Measurements from ENCODE around the gene MGAT3. TPM values are rescaled to one million over a fixed set of nuclear protein-coding genes. Genes with fewer than 3 reads are reported as not detected.
A peak's percentile ranks its signal among the peaks of the same experiment; 100 is the strongest.

MGAT3 gene
- total RNA-seq, 1 donor from 2014 or later = 3.2 TPM

DNA sequence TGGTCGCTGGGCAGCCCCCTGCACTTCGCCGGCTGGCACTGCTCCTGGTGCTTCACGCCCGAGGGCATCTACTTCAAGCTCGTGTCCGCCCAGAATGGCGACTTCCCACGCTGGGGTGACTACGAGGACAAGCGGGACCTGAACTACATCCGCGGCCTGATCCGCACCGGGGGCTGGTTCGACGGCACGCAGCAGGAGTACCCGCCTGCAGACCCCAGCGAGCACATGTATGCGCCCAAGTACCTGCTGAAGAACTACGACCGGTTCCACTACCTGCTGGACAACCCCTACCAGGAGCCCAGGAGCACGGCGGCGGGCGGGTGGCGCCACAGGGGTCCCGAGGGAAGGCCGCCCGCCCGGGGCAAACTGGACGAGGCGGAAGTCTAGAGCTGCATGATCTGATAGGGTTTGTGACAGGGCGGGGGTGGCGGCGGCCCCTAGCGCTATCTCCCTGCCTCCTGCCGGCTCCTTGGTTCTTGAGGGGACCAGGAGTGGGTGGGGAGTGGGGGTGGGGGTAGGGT, 31.8 kb downstream of the MGAT3 start:
- H3K9me3 ChIP-seq (replicated peaks) = no peaks in the 10 kb centered on the region
- intact Hi-C loops (cut with micrococcal nuclease) = no loop called here
- TF ChIP-seq, protein P1, sequence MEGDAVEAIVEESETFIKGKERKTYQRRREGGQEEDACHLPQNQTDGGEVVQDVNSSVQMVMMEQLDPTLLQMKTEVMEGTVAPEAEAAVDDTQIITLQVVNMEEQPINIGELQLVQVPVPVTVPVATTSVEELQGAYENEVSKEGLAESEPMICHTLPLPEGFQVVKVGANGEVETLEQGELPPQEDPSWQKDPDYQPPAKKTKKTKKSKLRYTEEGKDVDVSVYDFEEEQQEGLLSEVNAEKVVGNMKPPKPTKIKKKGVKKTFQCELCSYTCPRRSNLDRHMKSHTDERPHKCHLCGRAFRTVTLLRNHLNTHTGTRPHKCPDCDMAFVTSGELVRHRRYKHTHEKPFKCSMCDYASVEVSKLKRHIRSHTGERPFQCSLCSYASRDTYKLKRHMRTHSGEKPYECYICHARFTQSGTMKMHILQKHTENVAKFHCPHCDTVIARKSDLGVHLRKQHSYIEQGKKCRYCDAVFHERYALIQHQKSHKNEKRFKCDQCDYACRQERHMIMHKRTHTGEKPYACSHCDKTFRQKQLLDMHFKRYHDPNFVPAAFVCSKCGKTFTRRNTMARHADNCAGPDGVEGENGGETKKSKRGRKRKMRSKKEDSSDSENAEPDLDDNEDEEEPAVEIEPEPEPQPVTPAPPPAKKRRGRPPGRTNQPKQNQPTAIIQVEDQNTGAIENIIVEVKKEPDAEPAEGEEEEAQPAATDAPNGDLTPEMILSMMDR (IDR thresholded peaks at IDR 0.05; ENCODE audit: borderline replicate concordance) = no peak
- H3K4me1 ChIP-seq = peaks cover 20% of the 10 kb centered on the region
- H3K36me3 ChIP-seq = peaks cover 10% of the 10 kb centered on the region
- H3K27me3 ChIP-seq (ENCODE audit: low read depth) = no peaks in the 10 kb centered on the region
- DNase-seq = no peak
- H3K4me3 ChIP-seq = no peak overlapping the region
- H3K27ac ChIP-seq (replicated peaks) = no peak overlapping the region

DNA sequence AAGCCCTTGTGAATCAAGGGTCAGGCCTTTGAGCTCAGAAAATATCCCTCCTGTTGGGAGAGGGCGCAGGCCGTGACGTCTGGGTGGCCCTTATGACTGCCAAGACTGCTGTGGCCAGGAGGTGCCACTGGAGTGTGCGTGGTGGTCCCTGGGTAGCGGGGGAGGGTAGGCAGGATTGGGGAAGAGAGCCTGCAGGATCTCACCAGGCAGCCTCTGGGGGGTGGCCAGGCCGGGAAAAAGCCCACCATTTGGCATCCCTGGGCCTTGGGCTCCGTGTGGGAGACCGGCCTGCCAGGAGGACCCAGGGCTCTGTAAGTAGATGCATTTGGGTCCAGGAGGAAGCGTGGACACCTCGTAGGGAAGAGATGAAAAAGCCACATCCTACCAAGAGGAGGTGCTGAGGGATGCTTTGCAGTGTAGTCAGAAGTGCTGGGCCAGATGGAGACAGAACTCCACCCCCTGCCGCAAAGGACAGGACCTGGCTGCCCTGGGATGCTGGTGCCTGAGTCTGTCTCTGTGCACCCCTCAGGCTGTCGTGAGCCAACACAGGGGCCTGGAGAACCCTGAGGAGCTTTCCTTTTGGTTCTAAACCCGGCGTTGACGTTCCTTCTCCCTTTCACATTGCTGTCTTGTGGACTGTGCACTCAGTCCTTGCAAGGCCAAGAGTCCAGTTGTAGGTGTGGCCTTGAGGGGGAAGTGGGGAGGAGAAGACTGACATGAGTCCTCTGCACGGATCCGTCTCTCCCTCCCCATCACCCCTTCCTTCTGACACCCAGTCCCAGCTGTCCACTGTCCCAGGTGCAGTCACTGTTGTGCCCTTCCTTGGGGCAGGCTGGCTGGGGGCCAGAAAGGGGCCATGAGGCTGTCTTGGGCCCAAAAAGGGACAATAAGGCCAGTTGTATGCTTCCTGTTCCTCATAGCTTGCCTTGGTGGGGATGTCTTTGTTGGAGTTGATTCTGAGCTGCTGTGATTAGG, 32.6 kb downstream of the MGAT3 start:
- no peaks in the 10 kb centered on the region for H3K9me3 ChIP-seq (replicated peaks)
- no peak overlapping the region for H3K27ac ChIP-seq (replicated peaks)
- TF ChIP-seq, protein P1 (IDR thresholded peaks at IDR 0.05; ENCODE audit: borderline replicate concordance) = no peak
- H3K27me3 ChIP-seq (ENCODE audit: low read depth) = no peaks in the 10 kb centered on the region
- H3K36me3 ChIP-seq = peaks cover 10% of the 10 kb centered on the region
- intact Hi-C loops (cut with micrococcal nuclease) = no loop called here
- H3K4me3 ChIP-seq = no peak overlapping the region
- H3K4me1 ChIP-seq = peaks cover 20% of the 10 kb centered on the region
- DNase-seq = no peak

DNA sequence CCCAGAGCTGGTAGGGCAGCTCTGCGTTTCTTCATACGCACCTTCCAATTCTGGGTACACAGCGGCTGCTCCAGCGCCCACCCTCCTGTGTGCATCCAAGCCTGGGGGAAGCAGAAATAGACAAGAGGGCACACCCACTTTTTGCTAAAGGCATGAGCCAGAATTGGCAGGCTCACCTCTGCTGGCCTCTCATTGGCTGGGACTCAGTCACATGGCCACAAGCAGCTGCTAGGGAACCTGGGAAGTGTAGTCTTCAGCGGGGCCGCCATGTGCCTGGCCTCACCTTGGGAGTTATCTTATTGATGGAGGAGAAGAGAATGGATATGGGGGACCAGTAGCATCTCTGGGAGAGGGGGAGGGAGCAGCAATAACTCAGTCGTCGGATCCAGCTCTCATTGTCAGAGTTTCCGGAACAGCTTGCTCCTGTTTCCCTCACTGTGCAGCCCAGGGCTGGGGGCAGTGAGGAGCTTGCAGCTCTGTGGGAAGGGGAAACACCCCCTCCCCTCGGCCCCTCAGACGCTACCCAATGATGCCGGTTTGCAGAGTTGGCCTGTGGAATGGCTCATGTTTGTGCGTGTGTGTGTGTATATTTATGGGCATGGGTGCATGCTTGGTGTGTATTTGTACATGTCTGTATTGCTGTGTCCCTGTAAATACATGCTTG, 33.5 kb downstream of the MGAT3 start:
- TF ChIP-seq, protein P1 (IDR thresholded peaks at IDR 0.05; ENCODE audit: borderline replicate concordance) = no peak
- peak; percentile 78 for DNase-seq
- H3K27ac ChIP-seq (replicated peaks) = no peak overlapping the region
- intact Hi-C loops (cut with micrococcal nuclease) = no loop called here
- no peak overlapping the region for H3K4me3 ChIP-seq
- H3K27me3 ChIP-seq (ENCODE audit: low read depth) = no peaks in the 10 kb centered on the region
- peaks cover 27% of the 10 kb centered on the region for H3K4me1 ChIP-seq
- peaks cover 10% of the 10 kb centered on the region for H3K36me3 ChIP-seq
- no peaks in the 10 kb centered on the region for H3K9me3 ChIP-seq (replicated peaks)

DNA sequence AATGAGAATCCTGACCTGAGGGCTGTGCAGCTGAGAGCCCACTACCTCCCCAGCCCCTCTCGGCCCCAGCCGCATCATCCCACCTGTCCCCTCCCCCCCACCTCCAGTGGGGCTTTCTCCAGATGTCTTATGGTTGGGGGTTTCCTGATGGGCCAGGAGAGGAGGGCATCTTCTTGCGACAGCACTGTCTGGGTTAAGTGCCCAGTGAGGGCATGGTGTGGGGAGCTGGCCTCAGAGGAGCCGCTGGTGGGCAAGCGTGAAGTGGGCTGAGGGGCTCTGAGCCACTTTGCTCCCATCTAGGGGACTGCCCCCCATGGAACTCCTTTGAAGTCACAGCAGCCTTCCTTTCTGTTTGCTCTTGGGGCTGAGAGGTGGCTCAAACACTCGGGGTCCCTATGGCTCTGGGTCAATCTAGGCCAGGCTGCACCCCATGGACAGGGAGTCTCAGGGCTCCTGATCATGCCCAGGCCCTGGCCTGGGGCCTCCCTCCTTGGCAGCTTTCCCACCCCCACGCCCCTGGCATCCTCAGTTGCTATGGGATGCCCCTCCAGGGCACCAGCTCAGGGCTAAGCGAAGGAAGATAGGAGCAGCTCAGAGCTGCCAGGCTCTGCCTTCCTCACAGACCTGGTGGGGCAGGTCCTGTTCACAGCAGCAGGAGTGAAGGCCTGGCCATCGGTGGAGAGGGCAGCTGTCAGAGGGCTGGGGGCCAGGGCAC, 34.3 kb downstream of the MGAT3 start:
- no peak overlapping the region for H3K27ac ChIP-seq (replicated peaks)
- H3K36me3 ChIP-seq = peaks cover 10% of the 10 kb centered on the region
- H3K27me3 ChIP-seq (ENCODE audit: low read depth) = no peaks in the 10 kb centered on the region
- DNase-seq = no peak
- H3K9me3 ChIP-seq (replicated peaks) = no peaks in the 10 kb centered on the region
- H3K4me1 ChIP-seq = peaks cover 29% of the 10 kb centered on the region
- TF ChIP-seq, protein P1 (IDR thresholded peaks at IDR 0.05; ENCODE audit: borderline replicate concordance) = no peak
- no peak overlapping the region for H3K4me3 ChIP-seq
- intact Hi-C loops (cut with micrococcal nuclease) = no loop called here

DNA sequence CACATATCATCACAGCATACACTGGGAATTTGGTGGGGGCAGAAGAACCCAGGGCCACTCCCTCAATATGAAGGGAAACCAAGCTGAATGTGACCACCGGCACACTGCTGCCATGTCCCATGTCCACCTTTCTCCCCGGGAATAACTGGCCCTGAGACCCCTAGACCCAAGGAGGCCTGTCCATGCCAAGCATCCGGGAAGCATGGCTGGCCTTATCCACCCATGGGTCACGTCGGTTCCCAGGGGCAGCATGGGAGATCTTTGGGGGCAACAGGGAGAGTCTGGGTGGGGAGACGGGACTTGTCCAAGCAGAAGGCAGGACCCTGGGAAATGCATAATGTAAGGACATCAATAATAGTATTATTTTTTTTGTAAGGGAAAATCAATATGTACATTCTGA, 34.9 kb downstream of the MGAT3 start:
- no peak overlapping the region for H3K27ac ChIP-seq (replicated peaks)
- H3K4me1 ChIP-seq = peaks cover 32% of the 10 kb centered on the region
- TF ChIP-seq, protein P1 (IDR thresholded peaks at IDR 0.05; ENCODE audit: borderline replicate concordance) = no peak
- no peaks in the 10 kb centered on the region for H3K9me3 ChIP-seq (replicated peaks)
- DNase-seq = no peak
- intact Hi-C loops (cut with micrococcal nuclease) = no loop called here
- H3K4me3 ChIP-seq = no peak overlapping the region
- H3K27me3 ChIP-seq (ENCODE audit: low read depth) = no peaks in the 10 kb centered on the region
- H3K36me3 ChIP-seq = peaks cover 10% of the 10 kb centered on the region

Data from left ventricle myocardium inferior (tissue), 1 donor.